ENCODE results near the gene KTN1.

DNA sequence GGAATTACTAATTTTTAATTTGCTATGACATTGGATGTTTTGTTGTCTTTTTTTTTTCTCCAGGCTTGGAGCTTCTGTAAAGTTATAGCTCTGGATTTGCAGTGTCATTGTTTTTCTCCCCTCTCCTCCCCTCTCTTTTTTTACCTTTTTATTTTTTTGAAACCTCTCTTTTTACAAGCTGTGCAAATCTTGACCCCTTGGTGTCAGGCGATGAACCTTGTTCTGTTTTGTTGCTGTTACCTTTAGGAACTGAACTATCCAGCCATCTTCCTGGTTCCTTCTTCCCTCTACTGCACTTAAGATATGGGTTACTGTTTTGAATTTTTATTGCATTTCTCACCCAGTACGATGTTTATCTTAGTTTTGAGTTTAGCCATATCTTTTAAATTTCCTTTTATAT lies 13.7 kb downstream of the KTN1 start:
- TF ChIP-seq POLR2A (IDR thresholded peaks at IDR 0.05) (no peak), POLR2AphosphoS5 (IDR thresholded peaks at IDR 0.05) (no peak)
- TF ChIP-seq, protein P1, sequence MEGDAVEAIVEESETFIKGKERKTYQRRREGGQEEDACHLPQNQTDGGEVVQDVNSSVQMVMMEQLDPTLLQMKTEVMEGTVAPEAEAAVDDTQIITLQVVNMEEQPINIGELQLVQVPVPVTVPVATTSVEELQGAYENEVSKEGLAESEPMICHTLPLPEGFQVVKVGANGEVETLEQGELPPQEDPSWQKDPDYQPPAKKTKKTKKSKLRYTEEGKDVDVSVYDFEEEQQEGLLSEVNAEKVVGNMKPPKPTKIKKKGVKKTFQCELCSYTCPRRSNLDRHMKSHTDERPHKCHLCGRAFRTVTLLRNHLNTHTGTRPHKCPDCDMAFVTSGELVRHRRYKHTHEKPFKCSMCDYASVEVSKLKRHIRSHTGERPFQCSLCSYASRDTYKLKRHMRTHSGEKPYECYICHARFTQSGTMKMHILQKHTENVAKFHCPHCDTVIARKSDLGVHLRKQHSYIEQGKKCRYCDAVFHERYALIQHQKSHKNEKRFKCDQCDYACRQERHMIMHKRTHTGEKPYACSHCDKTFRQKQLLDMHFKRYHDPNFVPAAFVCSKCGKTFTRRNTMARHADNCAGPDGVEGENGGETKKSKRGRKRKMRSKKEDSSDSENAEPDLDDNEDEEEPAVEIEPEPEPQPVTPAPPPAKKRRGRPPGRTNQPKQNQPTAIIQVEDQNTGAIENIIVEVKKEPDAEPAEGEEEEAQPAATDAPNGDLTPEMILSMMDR (IDR thresholded peaks at IDR 0.05): no peak

Measured in breast epithelium (tissue), 3 donors.